B cell (primary cell): ENCODE data around the gene NELL2. TPM values are rescaled to one million over a fixed set of nuclear protein-coding genes. Genes with fewer than 3 reads are reported as not detected.
"Not testable (repeated sequence)": the region's sequence is repeated elsewhere in the genome, so short reads cannot be mapped to it uniquely, and the experiment has no call there.

Experiments used
- ATAC-seq: fragments of 200-7000 bp; cut with Tn5 transposase; one replicate; pipeline ENCODE4 v1.10.0; 2021; ENCODE audit warnings: low read depth, mild to moderate bottlenecking, moderate number of reproducible peaks, moderate library complexity
- CTCF ChIA-PET: fragments of 350-600 bp; sonication (Branson Sonifier 250); formaldehyde crosslinking; loops from one replicate; lab custom pipeline; 2021; ENCODE audit warnings: antibody characterized with exemption, inconsistent platforms; lab: Charles Lee
- POLR2A ChIA-PET: fragments of 350-600 bp; sonication (Branson Sonifier 250); formaldehyde crosslinking; loops from one replicate; lab custom pipeline; 2021; ENCODE audit warnings: antibody characterized with exemption; lab: Charles Lee
- DNase-seq: peaks from one replicate; pipeline ENCODE4 v3.0.0; 2013
- H2AFZ ChIP-seq: 2 replicates; pipeline ENCODE4 v1.6.1; 2012; ENCODE audit warnings: mild to moderate bottlenecking, low read depth, low read length; ENCODE audit not compliant: insufficient read depth, poor library complexity, severe bottlenecking
- H3K27ac ChIP-seq, 2 donors: 1 replicate in 1 of 2; 2 replicates in 1 of 2; pipeline ENCODE4 v1.5.1; 2012 to 2013; ENCODE audit warnings: low read length in 2 of 2, mild to moderate bottlenecking in 2 of 2, moderate library complexity in 1 of 2
- H3K27me3 ChIP-seq, 4 experiments: fragments of 200-600 bp in 1 of 4; sonication (generic) in 1 of 4; replicated peaks in 1 of 4; 1 replicate in 2 of 4; 2 replicates in 2 of 4; pipeline versions ENCODE4 v1.6.1 to v1.7.0; 2013 to 2016; ENCODE audit warnings: low read length in 3 of 4, mild to moderate bottlenecking in 2 of 4, mixed read lengths in 1 of 4, moderate library complexity in 1 of 4; ENCODE audit not compliant: insufficient read depth in 4 of 4, control insufficient read depth in 3 of 4; ENCODE audit errors: control extremely low read depth in 1 of 4
- H3K36me3 ChIP-seq, 2 experiments: replicated peaks in 1 of 2; 1 replicate in 1 of 2; 2 replicates in 1 of 2; pipeline versions ENCODE4 v1.6.1 to v1.7.1; 2013; ENCODE audit warnings: low read length in 1 of 2; ENCODE audit not compliant: insufficient read depth in 2 of 2, control insufficient read depth in 1 of 2; ENCODE audit errors: control extremely low read depth in 1 of 2, extremely low read depth in 1 of 2
- H3K4me1 ChIP-seq, 2 donors: fragments of 200-600 bp in 1 of 2; sonication (generic) in 1 of 2; 1 replicate in 1 of 2; 2 replicates in 1 of 2; pipeline versions ENCODE4 v1.5.1 to v1.6.1; 2013 to 2017; ENCODE audit warnings: low read length in 2 of 2; ENCODE audit not compliant: control insufficient read depth in 2 of 2, insufficient read depth in 2 of 2
- H3K4me2 ChIP-seq: replicated peaks from 2 replicates; pipeline ENCODE3; 2012; ENCODE audit warnings: mild to moderate bottlenecking, low read depth, low read length; ENCODE audit not compliant: poor library complexity, severe bottlenecking
- H3K4me3 ChIP-seq, 5 experiments: fragments of 200-600 bp in 1 of 5; sonication (generic) in 1 of 5; 1 replicate in 3 of 5; 2 replicates in 2 of 5; pipeline versions ENCODE4 v1.5.1 to v1.7.0; 2011 to 2016; ENCODE audit warnings: low read length in 4 of 5, mild to moderate bottlenecking in 4 of 5, low read depth in 2 of 5, control low read depth in 1 of 5, moderate library complexity in 1 of 5; ENCODE audit not compliant: insufficient read depth in 1 of 5; ENCODE audit errors: control extremely low read depth in 1 of 5, extremely low read depth in 1 of 5
- H3K79me2 ChIP-seq: fragments of 200-600 bp; sonication (generic); one replicate; pipeline ENCODE4 v1.6.0; 2016; ENCODE audit warnings: low read length; ENCODE audit not compliant: control insufficient read depth, insufficient read depth
- H3K9ac ChIP-seq: fragments of 200-600 bp; sonication (generic); 2 replicates; pipeline ENCODE4 v1.6.1; 2017; ENCODE audit warnings: mild to moderate bottlenecking, low read length, moderate library complexity
- H3K9me3 ChIP-seq, 3 donors: one replicate each; pipeline versions ENCODE4 v1.6.1 to v1.7.1; 2013; ENCODE audit warnings: low read length in 2 of 3; ENCODE audit not compliant: control insufficient read depth in 2 of 3, insufficient read depth in 1 of 3; ENCODE audit errors: control extremely low read depth in 1 of 3
- H4K20me1 ChIP-seq: 2 replicates; pipeline ENCODE4 v1.6.0; 2012; ENCODE audit warnings: mild to moderate bottlenecking, low read length; ENCODE audit not compliant: insufficient read depth, control insufficient read depth, poor library complexity, severe bottlenecking
- H3K27ac Mint-ChIP-seq: one replicate; pipeline ENCODE4 v1.8.0; 2021; ENCODE audit warnings: mixed read lengths
- H3K27me3 Mint-ChIP-seq: one replicate; pipeline ENCODE4 v1.8.0; 2021; ENCODE audit warnings: mixed read lengths
- H3K4me1 Mint-ChIP-seq: one replicate; pipeline ENCODE4 v1.8.0; 2021; ENCODE audit warnings: mixed read lengths
- H3K4me3 Mint-ChIP-seq: one replicate; pipeline ENCODE4 v1.8.0; 2021; ENCODE audit warnings: mixed read lengths
- H3K9me3 Mint-ChIP-seq: one replicate; pipeline ENCODE4 v1.8.0; 2022; ENCODE audit warnings: mixed read lengths; ENCODE audit not compliant: insufficient read depth
- CTCF ChIP-seq: fragments of 200-600 bp; IDR thresholded peaks from one replicate; pipeline ENCODE4 v1.8.0; 2022; ENCODE audit warnings: antibody characterized with exemption, mild to moderate bottlenecking
- EZH2 ChIP-seq: IDR thresholded peaks from 2 replicates; pipeline ENCODE4 v1.6.1; 2012; ENCODE audit warnings: borderline replicate concordance, low read depth, mild to moderate bottlenecking, moderate library complexity, low read length; ENCODE audit not compliant: insufficient read depth, poor library complexity, severe bottlenecking
- WGBS: methylation state at CpG from one replicate; pipeline ENCODE4 v1.1.5; 2013; ENCODE audit warnings: missing lambda C conversion rate; ENCODE audit not compliant: insufficient coverage; 5-methylcytosine and 5-hydroxymethylcytosine counted together
- intact Hi-C: fragments of 100-400 bp; cut with micrococcal nuclease; formaldehyde crosslinking; loops from one replicate; pipeline ENCODE4 v1.10.0; 2022
- polyA plus RNA-seq: library from polyadenylated mRNA; depleted of rRNA; stranded (reverse); fragments of >200 nt; gene quantifications from 2 replicates; pipeline ENCODE4 v1.2.3, GENCODE V29; 2012
- total RNA-seq, 2 donors: library from RNA; stranded (reverse); fragments of 120-200 nt in 1 of 2; gene quantifications; 1 replicate in 1 of 2; 2 replicates in 1 of 2; pipeline versions ENCODE4 v1.2.3 to v1.2.4, GENCODE V29; 2013 to 2022

Gene NELL2
- total and polyA plus RNA-seq, 2 donors (not counting 1 experiment from before 2014, with no cell fraction given), result 0.22 TPM; not detected in 1

DNA sequence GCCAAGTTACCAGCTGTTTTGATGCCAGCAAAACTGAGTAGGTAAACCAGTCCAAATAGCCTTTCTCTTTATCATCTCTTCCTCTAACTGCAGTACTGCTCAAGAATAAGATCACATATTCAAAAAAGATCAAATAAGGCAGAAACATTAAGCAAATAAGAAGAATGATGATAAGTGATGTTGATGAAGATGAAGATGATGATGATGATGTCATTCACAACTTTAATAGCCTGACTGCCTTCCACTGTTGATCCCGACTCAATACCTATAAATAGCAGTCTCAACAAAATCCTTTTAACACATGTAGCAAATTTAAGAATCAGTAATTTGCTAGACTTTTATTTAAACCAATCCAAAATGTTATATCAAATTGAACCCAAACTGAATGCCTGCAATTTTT, 47.1 kb downstream of the NELL2 start:
- no peak for ATAC-seq
- POLR2A ChIA-PET, result no interaction called here
- Histone ChIP-seq H2AFZ (no peak overlapping the region), H3K27me3 (no peaks in the 10 kb centered on the region), H3K4me3 (no peak overlapping the region), H3K4me1 (no peaks in the 10 kb centered on the region), H3K79me2 (no peaks in the 10 kb centered on the region), H3K27ac (no peak overlapping the region), H3K9me3 (no peaks in the 10 kb centered on the region), H4K20me1 (no peaks in the 10 kb centered on the region), H3K9ac (no peak overlapping the region), H3K36me3 (no peaks in the 10 kb centered on the region), H3K4me2 (no peak overlapping the region)
- no peak for DNase-seq
- Mint-ChIP-seq H3K27me3 (no peaks in the 10 kb centered on the region), H3K9me3 (no peaks in the 10 kb centered on the region), H3K27ac (no peak overlapping the region), H3K4me1 (no peaks in the 10 kb centered on the region), H3K4me3 (no peak overlapping the region)
- no peak for TF ChIP-seq EZH2
- no peak for TF ChIP-seq CTCF
- WGBS, result no CpG with 5 or more reads among the region's 1 CpG
- CTCF ChIA-PET, result interaction anchor here (0.7 kb wide), 1 partner anchor 18 kb away, joined by 3 read pairs; no protein-coding TSS in a partner anchor
- intact Hi-C loops, result no loop called here

DNA sequence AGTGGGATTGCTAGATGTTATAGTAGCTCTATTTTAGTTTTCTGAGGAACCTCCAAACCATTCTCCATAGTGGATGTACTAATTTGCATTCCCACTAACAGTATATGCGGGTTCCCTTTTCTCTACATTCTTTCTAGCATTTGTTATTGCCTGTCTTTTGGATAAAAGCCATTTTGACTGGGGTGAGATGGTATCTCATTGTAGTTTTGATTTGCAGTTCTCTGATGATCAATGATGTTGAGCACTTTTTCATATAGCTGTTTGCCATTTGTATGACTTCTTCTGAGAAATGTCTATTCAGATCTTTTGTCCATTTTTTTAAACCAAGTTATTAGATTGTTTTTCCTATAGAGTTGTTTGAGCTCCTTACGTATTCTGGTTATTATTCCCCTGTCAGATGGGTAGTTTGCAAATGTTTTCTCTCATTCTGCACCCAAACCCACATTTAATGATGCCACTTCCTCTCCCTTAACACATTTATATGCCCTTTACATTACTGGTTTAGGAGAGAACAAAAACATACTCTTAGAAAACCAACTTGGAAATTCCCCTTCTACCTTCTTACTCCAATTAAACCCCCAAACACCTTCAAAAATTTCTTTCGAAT, 48.2 kb downstream of the NELL2 start:
- no peaks in the 10 kb centered on the region for H4K20me1 ChIP-seq
- intact Hi-C loops, result no loop called here
- no peaks in the 10 kb centered on the region for H3K27me3 ChIP-seq
- ChIA-PET POLR2A (no interaction called here), CTCF (no interaction called here)
- Mint-ChIP-seq H3K9me3 (no peaks in the 10 kb centered on the region), H3K4me1 (no peaks in the 10 kb centered on the region), H3K27me3 (no peaks in the 10 kb centered on the region), H3K27ac (no peak overlapping the region), H3K4me3 (no peak overlapping the region)
- no peaks in the 10 kb centered on the region for H3K9me3 ChIP-seq
- no CpG with 5 or more reads among the region's 3 CpGs for WGBS
- no peak overlapping the region for H3K9ac ChIP-seq
- ATAC-seq, result no peak
- H2AFZ ChIP-seq, result no peak overlapping the region
- H3K4me1 ChIP-seq, result no peaks in the 10 kb centered on the region
- no peaks in the 10 kb centered on the region for H3K36me3 ChIP-seq
- H3K79me2 ChIP-seq, result no peaks in the 10 kb centered on the region
- no peak overlapping the region for H3K4me3 ChIP-seq
- no peak for DNase-seq
- H3K4me2 ChIP-seq, result no peak overlapping the region
- TF ChIP-seq CTCF (no peak), EZH2 (no peak)
- no peak overlapping the region for H3K27ac ChIP-seq

DNA sequence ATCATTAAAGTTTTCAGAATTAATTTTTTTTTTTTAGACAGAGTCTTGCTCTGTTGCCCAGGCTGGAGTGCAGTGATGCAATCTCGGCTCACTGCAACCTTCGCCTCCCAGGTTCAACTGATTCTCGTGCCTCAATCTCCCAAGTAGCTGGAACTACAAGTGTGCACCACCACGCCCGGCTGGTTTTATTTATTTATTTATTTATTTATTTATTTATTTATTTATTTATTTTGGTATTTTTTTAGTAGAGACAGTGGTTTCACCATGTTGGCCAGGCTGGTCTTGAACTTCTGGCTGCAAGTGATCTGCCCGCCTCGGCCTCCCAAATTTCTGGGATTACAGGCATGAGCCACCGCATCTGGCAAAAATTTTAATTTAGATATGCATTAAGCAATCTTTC, 54.4 kb downstream of the NELL2 start:
- H3K9me3 ChIP-seq, H3K4me3 Mint-ChIP-seq, ATAC-seq, H3K79me2 ChIP-seq, H4K20me1 ChIP-seq, H3K27me3 ChIP-seq, CTCF ChIA-PET, H2AFZ ChIP-seq, H3K9me3 Mint-ChIP-seq, DNase-seq, H3K36me3 ChIP-seq, H3K27ac Mint-ChIP-seq, POLR2A ChIA-PET, H3K27ac ChIP-seq, H3K27me3 Mint-ChIP-seq, intact Hi-C loops, H3K4me1 Mint-ChIP-seq, H3K4me1 ChIP-seq, H3K9ac ChIP-seq, H3K4me2 ChIP-seq, H3K4me3 ChIP-seq: not testable (repeated sequence)
- WGBS, result 100% methylated on average over 1 of the region's 8 CpGs
